Osteoblast (primary cell): ENCODE results near the gene ABHD15. TPM values are rescaled to one million over a fixed set of nuclear protein-coding genes. Genes with fewer than 3 reads are reported as not detected.

ENCODE experiments used
- DNase-seq: peaks from one replicate; pipeline ENCODE4 v3.0.0; 2011; ENCODE audit warnings: low spot score, mixed read lengths; ENCODE audit not compliant: insufficient read length; ENCODE audit errors: missing footprints
- H2AFZ ChIP-seq: 2 replicates; pipeline ENCODE4 v1.6.0; 2011; ENCODE audit warnings: mild to moderate bottlenecking, low read length
- H3K27ac ChIP-seq: 2 replicates; pipeline ENCODE4 v1.5.1; 2011; ENCODE audit warnings: mild to moderate bottlenecking, low read depth, low read length, moderate library complexity
- H3K27me3 ChIP-seq: 2 replicates; pipeline ENCODE4 v1.6.0; 2012; ENCODE audit warnings: mild to moderate bottlenecking, control low read depth, inconsistent platforms, low read length, moderate library complexity; ENCODE audit not compliant: insufficient read depth
- H3K36me3 ChIP-seq: 2 replicates; pipeline ENCODE4 v1.5.1; 2011; ENCODE audit warnings: mild to moderate bottlenecking, low read length, control low read depth, moderate library complexity; ENCODE audit not compliant: insufficient read depth
- H3K4me1 ChIP-seq: 2 replicates; pipeline ENCODE4 v1.5.1; 2011; ENCODE audit warnings: mild to moderate bottlenecking, low read length, control low read depth, moderate library complexity; ENCODE audit not compliant: insufficient read depth
- H3K4me2 ChIP-seq: 2 replicates; pipeline ENCODE4 v1.6.0; 2011; ENCODE audit warnings: mild to moderate bottlenecking, low read length; ENCODE audit not compliant: insufficient read depth
- H3K4me3 ChIP-seq: fragments of 200-600 bp; sonication (generic); 3 replicates; pipeline ENCODE4 v1.5.1; 2012; ENCODE audit warnings: mild to moderate bottlenecking, low read length, inconsistent platforms; ENCODE audit not compliant: insufficient read depth
- H3K79me2 ChIP-seq: 2 replicates; pipeline ENCODE4 v1.6.0; 2012; ENCODE audit warnings: mild to moderate bottlenecking, low read length, control low read depth, inconsistent platforms; ENCODE audit not compliant: insufficient read depth
- H3K9me3 ChIP-seq: 2 replicates; pipeline ENCODE4 v1.5.1; 2011; ENCODE audit warnings: low read depth, low read length, control low read depth
- H4K20me1 ChIP-seq: 2 replicates; pipeline ENCODE4 v1.6.0; 2012; ENCODE audit warnings: mild to moderate bottlenecking, low read length, control low read depth; ENCODE audit not compliant: insufficient read depth
- CTCF ChIP-seq: IDR thresholded peaks from 2 replicates; pipeline ENCODE4 v1.5.1; 2011; ENCODE audit warnings: mild to moderate bottlenecking, low read depth, low read length, moderate library complexity; ENCODE audit errors: extremely low read depth
- total RNA-seq: library from RNA; depleted of rRNA; stranded (reverse); fragments of >200 nt; gene quantifications from 2 replicates; pipeline ENCODE4 v1.2.3, GENCODE V29; 2012

The ABHD15 gene
- total RNA-seq, 1 donor, result 9.4 TPM

GRCh38 chr17:29573871-29574731 is 7.3 kb upstream of the ABHD15 start:
- Histone ChIP-seq H3K4me3 (no peak overlapping the region), H4K20me1 (peaks cover 11% of the 10 kb centered on the region), H3K27me3 (no peaks in the 10 kb centered on the region), H3K79me2 (peaks cover 2% of the 10 kb centered on the region), H3K4me1 (peaks cover 27% of the 10 kb centered on the region), H3K27ac (no peak overlapping the region), H3K4me2 (no peak overlapping the region), H3K36me3 (peaks cover 40% of the 10 kb centered on the region), H2AFZ (no peak overlapping the region), H3K9me3 (no peaks in the 10 kb centered on the region)
- no peak for TF ChIP-seq CTCF
- DNase-seq, result peak; percentile 76

GRCh38 chr17:29573558-29573869 is 6.7 kb upstream of the ABHD15 start:
- no peaks in the 10 kb centered on the region for H3K9me3 ChIP-seq
- DNase-seq, result peak; percentile 25
- peaks cover 39% of the 10 kb centered on the region for H3K36me3 ChIP-seq
- H3K27me3 ChIP-seq, result no peaks in the 10 kb centered on the region
- TF ChIP-seq CTCF, result no peak
- H4K20me1 ChIP-seq, result peaks cover 5% of the 10 kb centered on the region
- no peak overlapping the region for H3K4me2 ChIP-seq
- H3K27ac ChIP-seq, result no peak overlapping the region
- peaks cover 28% of the 10 kb centered on the region for H3K4me1 ChIP-seq
- no peak overlapping the region for H2AFZ ChIP-seq
- H3K79me2 ChIP-seq, result peaks cover 2% of the 10 kb centered on the region
- H3K4me3 ChIP-seq, result no peak overlapping the region

GRCh38 chr17:29572691-29573557 is 6.1 kb upstream of the ABHD15 start:
- peak overlapping the region; percentile 61 for H3K4me2 ChIP-seq
- H3K79me2 ChIP-seq, result peaks cover 2% of the 10 kb centered on the region
- peaks cover under 1% of the 10 kb centered on the region for H4K20me1 ChIP-seq
- peak; percentile 67 for TF ChIP-seq CTCF
- H3K27me3 ChIP-seq, result no peaks in the 10 kb centered on the region
- peaks cover 26% of the 10 kb centered on the region for H3K4me1 ChIP-seq
- H2AFZ ChIP-seq, result peak overlapping the region; percentile 10
- DNase-seq, result peak; percentile 99
- peak overlapping the region; percentile 32 for H3K27ac ChIP-seq
- H3K36me3 ChIP-seq, result peaks cover 39% of the 10 kb centered on the region
- peak overlapping the region; percentile 25 for H3K4me3 ChIP-seq
- no peaks in the 10 kb centered on the region for H3K9me3 ChIP-seq
